Uterus (tissue), 2 donors: ENCODE data around the gene KRTAP12-2.
"Not testable (repeated sequence)": the region's sequence is repeated elsewhere in the genome, so short reads cannot be mapped to it uniquely, and the experiment has no call there.

Experiments used
- CTCF ChIP-seq, 4 experiments: fragments of 200-600 bp in 2 of 4; fragments of 450-650 bp in 2 of 4; sonication (generic) in 2 of 4; IDR thresholded peaks; one replicate each; pipeline ENCODE4 v1.5.1; 2016 to 2019; ENCODE audit warnings: antibody characterized with exemption in 4 of 4, mild to moderate bottlenecking in 2 of 4, moderate library complexity in 1 of 4
- POLR2A ChIP-seq, 2 donors: fragments of 450-650 bp; IDR thresholded peaks; one replicate each; pipeline ENCODE4 v1.6.1; 2016; ENCODE audit warnings: antibody characterized with exemption in 2 of 2, mild to moderate bottlenecking in 1 of 2, moderate library complexity in 1 of 2

- TF ChIP-seq CTCF, POLR2A (IDR thresholded peaks at IDR 0.05): not testable (repeated sequence)
Measured at GRCh38 chr21:44689740-44690139, 23.0 kb upstream of the KRTAP12-2 start.
